Prostate gland (tissue), 2 donors: ENCODE results near the gene ZNF585A.

ENCODE experiments used
- POLR2A ChIP-seq: fragments of 450-650 bp; IDR thresholded peaks from one replicate; pipeline ENCODE4 v1.6.1; 2016; ENCODE audit warnings: antibody characterized with exemption, mild to moderate bottlenecking
- POLR2AphosphoS5 ChIP-seq: sonication (generic); formaldehyde crosslinking; IDR thresholded peaks from one replicate; pipeline ENCODE4 v1.6.1; 2017; ENCODE audit warnings: antibody characterized with exemption
- TF ChIP-seq, protein P1 (sequence below), 4 experiments: fragments of 200-600 bp in 2 of 4; fragments of 450-650 bp in 2 of 4; sonication (generic) in 2 of 4; IDR thresholded peaks; 1 replicate in 3 of 4; 2 replicates in 1 of 4; pipeline ENCODE4 v1.5.1; 2016 to 2019; ENCODE audit warnings: antibody characterized with exemption in 4 of 4, mild to moderate bottlenecking in 2 of 4, moderate library complexity in 2 of 4

- TF ChIP-seq, protein P1, sequence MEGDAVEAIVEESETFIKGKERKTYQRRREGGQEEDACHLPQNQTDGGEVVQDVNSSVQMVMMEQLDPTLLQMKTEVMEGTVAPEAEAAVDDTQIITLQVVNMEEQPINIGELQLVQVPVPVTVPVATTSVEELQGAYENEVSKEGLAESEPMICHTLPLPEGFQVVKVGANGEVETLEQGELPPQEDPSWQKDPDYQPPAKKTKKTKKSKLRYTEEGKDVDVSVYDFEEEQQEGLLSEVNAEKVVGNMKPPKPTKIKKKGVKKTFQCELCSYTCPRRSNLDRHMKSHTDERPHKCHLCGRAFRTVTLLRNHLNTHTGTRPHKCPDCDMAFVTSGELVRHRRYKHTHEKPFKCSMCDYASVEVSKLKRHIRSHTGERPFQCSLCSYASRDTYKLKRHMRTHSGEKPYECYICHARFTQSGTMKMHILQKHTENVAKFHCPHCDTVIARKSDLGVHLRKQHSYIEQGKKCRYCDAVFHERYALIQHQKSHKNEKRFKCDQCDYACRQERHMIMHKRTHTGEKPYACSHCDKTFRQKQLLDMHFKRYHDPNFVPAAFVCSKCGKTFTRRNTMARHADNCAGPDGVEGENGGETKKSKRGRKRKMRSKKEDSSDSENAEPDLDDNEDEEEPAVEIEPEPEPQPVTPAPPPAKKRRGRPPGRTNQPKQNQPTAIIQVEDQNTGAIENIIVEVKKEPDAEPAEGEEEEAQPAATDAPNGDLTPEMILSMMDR (IDR thresholded peaks at IDR 0.05): no peak
- no peak for TF ChIP-seq POLR2A
- no peak for TF ChIP-seq POLR2AphosphoS5
These were observed 43.7 kb downstream of the ZNF585A start for GRCh38 chr19:37128821-37129177.
